Fibroblast of skin of scalp (primary cell): Measurements from ENCODE around the gene CERS5.

ENCODE experiments used
- DNase-seq: peaks from one replicate; pipeline ENCODE4 v3.0.0-alpha.2; 2013

The CERS5 gene

DNA sequence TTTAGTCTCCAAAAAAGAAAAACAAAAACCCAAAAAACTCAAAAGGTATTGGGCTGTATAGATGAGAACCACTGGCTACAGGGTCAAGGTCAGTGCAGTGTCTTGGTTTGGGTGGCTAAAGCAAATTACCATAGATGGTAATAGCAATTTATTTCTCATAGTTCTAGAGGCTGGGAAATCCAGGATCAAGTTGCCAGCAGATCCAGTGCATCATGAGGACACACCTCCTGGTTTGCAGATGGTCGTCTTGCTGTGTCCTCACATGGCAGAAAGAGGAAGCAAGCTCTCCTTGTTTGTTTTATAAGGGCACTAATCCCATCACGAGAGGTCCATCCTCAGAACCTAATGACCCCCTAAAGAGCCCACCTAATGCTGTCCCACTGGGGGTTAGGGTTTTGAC is 44.0 kb downstream of the CERS5 start:
- no peak for DNase-seq

DNA sequence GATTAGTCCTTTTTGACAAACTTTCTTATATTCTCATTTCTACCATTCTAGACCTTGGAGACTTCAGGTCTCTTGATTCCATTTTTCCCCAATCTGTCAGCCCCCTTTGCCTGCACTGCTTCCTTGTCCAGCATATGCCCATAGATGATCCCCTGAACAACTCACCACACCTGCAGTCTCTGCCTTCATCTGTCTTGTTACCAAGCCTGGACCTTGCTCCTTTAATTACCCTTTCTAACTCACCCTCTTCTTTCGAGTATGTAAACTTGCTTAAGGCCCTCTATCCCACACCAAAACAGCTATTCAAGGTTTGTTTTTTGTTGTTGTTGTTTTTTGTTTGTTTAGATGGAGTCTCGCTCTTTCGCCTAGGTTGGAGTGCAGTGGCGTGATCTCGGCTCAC is 45.5 kb downstream of the CERS5 start:
- no peak for DNase-seq

DNA sequence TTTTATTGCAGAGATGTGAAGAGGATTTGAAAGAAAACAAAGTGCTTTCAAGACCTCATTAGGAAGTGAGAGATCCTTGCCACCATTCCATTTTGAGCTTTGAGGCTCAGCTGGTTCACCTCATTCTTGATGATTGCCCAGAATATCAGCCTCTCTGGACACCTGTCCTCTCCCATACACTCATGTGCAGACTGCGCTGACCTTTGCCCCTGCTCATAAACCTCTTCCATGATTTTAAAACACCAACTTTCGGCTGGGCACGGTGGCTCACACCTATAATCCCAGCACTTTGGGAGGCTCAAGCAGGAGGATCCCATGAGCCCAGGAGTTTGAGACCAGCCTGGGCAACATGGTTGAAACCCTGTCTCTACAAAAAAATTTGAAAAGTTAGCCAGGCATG is 46.2 kb downstream of the CERS5 start:
- no peak for DNase-seq

DNA sequence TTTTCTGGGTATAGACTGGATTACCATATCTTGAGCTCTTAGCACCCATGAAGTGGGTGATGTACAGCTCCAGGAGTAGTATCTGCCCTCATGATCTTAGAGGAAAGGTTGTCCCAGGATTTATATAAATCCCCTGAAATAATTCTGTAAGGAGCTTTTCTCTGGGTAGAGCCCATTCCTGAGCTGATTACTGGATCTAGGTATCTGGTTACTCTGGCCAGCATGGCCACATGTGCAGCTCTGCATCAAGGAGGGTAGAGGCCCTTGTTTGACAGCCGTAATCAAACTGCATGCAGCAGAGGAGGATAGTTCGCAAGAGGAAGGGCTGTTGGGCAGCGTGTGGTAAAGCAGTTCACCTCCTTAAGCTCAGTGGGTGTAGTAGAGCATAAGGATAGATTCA is 46.6 kb downstream of the CERS5 start:
- no peak for DNase-seq

DNA sequence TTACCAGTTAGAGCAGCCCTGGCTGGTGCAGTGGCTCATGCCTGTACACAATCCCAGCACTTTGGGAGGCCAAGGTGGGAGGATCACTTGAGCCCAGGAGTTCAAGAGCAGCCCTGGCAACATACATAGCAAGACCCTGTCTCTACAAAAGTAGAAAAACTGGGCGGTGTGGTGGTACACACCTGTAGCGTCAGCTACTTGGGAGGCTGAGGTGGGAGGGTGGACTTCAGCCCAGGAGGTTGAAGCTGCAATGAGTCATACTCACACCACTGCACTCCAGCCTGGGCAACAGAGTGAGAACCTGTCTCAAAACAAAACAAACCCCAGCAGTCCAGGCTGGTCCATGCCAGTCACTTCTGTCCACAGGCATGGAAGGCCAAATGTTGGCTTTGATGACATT is 47.8 kb downstream of the CERS5 start:
- no peak for DNase-seq

DNA sequence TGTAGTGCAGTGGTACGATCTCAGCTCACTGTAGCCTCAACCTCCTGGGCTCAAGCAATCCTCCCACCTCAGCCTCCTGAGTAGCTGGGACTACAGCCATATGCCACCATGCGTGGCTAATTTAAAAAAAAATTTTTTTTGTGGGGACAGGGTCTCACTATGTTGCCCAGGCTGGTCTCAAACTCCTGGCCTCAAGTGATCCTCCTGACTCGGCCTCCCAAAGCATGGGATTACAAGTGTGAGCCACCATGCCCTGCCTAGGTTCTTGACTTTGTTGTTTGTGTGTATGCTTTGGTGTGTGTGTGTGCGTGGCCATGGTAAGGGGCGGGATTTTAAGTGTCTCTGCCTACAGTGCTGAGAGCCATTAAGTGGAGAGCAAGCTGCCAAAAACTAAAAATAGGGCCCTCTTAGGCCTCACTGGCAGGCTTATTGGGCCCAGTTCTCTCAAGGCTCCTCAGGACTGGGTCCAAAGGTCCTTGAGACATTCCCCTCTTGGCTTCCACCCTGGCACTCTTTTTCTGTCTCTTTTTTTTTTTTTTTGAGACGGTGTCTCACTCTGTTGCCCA is 50.0 kb downstream of the CERS5 start:
- no peak for DNase-seq

DNA sequence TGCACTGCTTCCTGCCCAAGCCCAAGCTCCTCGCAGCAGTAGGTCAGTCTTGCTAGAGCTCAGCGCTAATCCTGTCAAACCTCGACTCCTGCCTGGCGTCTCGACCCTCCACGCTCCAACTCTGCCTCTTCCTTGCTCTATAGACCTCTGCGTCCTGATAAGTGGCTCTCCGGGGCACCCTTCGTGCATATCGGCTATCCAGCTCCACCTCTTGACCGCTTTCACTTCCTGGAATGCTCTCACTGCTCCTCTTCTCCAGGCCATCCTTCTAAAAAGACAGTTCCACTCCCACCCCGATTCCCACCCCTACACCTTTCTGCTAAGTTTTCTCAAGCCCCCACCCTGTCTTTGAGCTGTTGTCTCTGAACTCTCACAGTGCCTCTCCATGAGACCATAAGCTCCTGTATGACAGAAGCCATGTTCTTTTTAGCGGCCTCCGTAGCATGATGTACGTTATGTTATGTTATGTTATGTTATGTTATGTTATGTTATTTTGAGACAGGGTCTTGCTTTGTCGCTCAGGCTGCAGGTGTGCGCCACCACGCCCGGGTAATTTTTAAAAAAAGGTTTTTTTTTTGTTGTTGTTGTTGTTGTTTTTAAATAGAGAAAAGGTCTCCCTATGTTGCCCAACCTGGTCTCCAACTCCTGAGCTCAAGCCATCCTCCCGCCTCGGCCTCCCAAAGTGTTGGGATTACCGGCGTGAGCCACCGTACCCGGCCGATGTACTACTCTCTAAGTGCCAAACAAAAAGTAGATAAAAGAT is 54.5 kb downstream of the CERS5 start:
- DNase-seq: no peak

DNA sequence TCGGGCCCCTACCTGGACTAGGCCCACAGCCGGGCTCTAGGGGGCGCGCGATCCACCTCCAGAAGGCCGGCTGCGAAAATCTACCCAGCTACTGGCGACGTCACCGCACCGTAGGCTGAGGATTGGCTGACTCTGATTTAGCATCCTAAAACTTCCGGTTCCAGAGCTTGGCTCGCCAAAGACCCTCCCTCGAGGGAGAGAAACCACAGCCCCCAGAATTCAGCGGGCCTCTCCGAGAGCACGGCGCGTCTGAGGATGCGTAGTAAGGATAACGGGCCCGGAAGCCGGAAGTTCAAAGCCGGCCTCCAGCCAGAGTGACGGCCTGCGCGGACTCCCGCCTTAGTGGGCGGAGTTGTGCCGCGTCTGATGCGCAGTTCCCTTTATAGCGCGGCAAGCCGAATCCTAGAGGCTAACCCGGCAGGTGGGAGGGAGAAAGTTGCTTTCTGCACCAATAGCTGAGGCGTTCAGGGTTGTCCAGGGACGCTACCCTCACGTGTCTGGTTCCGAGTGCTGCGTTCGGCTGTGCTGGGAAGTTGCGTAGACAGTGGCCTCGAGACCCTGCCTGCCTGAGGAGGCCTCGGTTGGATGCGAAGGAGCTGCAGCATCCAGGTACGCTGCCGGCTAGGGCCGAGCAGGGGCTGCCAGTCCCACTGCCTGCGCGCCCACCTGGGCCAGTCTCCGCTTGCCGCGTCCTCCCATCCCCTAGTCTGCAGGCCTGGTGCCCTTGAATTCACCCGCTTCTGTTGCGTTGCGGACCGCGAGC is 55.3 kb downstream of the CERS5 start, which contains the start of gene COX14:
COX14 (plus strand) TSS at position 544 of the 763 bp plus-strand sequence. CDS start 7,808 bp downstream, outside the sequence.
- DNase-seq: peak; percentile 100

DNA sequence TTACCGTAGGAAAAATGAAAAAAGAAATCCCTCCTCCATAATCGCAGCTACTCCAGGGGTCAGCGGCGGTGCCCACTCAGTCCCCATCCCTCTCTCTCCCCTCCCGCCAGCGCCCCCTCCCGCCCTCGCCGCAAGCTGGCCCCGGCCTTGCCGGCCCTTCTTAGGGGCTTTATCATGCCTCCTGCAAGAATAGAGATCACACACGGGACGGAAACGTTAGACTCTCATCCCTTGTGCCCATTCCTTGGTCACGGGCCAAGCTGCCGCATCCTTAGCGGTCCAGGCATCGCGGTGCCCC is 55.8 kb downstream of the CERS5 start:
- DNase-seq: no peak

DNA sequence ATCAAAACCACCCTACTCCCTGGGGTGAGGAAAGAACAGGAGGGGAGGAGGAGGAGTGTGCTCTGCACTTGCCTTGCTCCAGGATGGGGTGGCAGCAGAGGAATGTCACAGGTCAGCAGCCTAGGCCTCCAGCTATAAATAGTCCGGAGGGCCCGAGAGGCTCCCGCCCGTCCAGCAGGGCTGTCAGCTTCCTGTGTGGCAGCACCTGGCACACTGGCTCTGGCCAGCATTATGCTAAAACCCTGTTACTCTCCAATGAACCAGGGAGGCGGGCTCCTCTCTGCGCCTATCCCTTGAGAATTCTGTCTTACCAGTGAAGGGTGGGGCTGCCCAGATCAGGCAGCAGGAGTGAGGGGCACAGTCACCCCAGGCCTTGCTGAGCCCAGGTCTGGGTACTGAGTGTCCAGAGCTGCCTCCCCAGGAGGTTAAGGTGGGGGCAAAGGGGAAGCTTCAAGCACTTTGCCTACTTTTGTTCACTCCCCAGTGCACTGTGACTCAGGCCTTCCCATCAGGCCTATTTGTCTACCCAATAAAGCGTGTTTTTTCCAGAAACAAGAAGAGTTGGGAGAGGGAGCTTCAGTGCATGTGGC is 56.3 kb downstream of the CERS5 start:
- DNase-seq: peak; percentile 27

DNA sequence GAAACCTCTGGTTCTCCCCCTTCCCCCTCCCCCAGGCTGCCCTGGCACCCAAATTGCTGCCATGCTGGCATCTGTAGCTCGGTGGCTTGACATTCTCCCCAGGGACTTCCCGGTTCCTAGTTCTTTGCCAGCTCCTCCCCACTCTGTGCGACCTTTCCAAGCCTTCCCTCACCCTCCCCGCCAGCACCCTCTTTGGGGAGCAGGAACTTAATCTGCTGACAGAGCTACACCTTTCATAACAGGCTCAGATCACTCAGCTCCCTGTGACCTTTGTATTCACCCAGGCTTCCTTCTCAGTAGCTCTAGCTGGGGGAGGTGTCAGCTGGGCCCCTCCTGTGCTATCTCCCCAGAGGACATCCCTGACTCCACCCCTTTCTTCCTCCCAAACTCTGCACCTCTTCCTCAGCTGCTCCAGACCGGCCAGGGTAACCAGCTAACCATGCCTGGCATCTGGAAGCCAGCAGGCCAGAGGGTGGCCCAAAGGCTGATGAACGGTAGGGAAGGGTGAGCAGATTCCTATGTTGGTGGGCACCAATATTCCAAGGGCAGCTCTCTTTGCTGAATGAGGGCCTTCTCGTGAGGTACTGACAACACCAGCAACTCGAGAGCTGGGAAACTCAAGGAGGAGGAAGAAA is 56.9 kb downstream of the CERS5 start:
- DNase-seq: peak; percentile 40

DNA sequence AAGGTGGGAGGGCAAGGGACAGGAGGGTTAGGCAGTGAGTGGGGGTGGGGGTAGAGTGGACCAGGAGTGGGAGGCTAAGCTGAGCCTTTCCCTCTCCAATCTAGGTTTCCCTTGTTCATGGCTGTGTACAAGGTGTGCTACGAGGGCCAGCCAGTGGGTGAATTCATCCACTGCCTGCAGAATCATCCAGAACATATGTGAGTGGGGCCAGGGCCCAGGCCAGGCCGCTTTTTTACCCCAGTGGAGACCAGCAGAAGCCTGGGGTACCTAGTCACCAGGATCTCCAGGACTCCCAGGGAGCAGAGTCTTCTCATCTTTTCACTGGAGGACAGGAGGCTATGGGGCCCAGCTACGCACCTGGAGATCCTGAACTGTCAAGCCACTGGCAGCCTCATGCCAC is 57.9 kb downstream of the CERS5 start:
- DNase-seq: no peak

DNA sequence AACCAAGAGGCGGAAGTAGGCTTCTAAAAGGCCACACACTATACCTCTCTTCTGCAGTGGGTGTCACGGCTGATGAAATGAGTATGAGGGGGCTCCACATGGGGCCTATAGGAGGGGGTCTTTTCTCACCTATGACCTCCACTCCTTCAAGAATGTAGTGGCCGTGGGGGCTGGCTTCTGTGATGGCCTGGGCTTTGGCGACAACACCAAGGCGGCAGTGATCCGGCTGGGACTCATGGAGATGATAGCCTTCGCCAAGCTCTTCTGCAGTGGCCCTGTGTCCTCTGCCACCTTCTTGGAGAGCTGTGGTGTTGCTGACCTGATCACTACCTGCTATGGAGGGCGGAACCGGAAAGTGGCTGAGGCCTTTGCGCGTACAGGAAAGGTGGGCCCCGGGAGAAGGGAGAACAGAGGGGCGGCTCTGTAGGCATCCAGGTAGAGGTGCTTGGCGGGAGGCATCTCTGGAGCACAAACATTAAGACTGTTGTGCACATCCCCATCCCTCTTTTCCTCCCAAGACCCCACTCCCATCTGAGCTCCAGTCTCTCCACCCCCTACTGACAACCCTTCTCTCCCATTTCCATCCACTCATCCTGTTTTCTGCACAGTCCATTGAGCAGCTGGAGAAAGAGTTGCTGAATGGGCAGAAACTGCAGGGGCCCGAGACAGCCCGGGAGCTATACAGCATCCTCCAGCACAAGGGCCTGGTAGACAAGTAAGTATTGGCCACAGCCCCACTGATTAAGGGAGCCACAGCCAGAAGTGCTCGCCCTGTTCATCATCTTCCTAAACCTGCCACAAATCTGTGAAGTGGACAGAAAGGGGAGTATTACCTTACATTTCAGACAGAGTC is 59.5 kb downstream of the CERS5 start:
- DNase-seq: no peak

DNA sequence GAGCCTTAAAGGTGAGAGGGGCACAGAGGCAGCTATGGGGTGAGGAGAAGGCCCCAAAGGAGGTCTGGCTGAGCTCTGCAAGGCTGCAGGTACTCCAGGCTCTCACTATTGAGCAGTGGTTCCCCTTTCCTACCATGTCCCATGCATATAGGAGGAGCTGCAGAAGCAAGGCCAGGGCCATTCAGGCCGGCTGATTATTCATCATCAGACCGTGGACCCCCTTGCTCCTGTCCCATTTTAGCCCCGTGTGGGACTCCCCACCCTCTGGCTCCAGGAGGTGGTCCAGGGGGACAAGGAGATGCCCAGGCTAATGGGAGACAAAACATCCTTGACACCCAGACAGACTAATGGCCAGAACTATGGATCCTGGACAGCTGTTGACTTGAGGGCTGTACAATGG is 60.3 kb downstream of the CERS5 start:
- no peak for DNase-seq

DNA sequence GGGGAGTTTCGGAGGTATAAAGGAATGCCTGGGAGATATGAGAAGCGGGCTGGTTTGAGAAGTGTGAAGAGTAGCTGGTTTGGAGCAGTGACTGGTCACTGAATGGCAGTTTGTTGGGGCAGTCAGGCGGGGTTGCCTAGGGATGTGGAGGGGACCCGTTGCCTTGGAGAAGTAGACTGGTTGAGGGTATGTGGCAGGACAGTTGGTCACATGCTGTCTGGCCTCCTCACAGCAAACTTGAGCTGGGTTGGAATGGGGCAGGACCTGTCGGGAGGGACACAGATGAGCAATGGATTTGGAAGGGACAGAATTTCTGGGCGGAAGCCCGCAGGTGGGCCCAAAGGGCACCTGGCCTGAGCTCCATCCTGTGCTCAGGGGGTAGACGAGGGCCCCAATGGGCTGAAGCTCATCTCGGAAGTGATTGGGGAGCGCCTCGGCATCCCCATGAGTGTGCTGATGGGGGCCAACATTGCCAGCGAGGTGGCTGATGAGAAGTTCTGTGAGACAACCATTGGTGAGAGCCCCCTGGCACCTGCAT is 61.2 kb downstream of the CERS5 start:
- no peak for DNase-seq

DNA sequence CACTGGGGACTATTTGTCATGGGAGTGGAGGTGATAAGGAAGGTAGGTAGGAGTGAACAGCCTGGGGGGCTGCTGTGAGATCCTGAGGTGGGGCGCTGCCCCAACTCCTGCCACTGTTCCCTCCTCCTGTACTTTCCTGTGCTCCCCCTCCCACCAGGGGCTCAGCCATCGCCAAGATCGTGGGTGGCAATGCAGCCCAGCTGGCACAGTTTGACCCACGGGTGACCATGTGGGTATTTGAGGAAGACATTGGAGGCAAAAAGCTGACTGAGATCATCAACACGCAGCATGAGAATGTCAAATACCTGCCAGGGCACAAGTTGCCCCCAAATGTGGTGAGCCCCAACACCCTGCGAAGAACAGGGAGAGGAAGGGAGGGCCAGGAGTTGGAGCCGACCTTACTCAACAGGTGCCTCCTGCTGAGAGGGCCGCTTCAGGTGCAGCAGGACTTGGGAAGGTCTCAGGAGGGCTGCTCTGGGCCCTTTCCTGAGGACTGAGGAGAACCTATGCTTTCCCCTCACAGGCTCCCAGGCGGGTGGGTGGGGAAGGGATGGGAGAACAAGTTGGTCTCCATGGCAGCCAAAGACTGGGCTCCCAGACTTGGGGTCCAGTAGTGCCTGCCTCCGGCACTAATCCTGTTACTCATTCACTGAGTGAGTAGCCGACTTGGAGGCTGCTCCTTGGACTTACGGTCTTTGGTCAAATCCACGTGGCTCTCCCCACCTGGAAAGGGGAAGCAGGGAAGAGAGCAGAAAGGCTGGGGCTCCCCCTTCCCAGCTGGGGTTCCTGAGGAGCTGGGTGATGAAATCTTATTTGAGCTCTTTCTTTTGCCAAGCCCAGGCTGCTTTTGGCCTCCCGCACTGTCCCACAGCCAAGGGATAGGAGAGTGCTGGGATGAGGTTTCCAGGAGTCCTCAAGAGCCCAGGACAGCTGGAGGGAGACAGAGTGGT is 62.5 kb downstream of the CERS5 start:
- DNase-seq: no peak

DNA sequence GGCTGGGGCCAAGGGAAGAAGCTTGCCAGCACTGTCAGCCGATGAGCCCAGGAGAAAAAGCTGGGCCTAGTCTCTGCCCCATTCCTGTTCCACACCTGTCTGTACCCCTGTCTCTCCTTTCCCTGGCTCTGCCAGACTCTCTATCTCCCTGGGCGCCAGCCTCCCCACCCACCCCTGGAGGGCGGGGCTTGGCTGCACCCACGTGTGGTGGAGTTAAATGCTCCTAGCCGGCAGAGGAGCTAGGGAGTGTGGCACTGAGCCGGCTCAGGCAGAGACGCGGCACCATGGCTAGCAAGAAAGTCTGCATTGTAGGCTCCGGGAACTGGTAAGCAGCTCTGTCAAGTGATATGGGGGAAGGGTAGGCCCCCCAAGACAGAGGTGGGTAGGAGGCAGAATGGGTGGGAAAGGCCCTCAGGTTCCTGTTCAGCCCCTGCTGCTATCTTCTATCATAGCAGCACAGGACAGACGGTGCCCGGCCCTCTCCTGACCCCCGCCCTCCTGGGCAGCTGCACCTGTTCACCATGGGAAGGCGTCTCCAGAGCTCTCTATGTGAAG is 63.3 kb downstream of the CERS5 start, which contains the start of gene GPD1:
GPD1 (plus strand) TSS at position 242 of the 555 bp plus-strand sequence; CDS start at position 285, 43 bp downstream.
- DNase-seq: peak; percentile 19

DNA sequence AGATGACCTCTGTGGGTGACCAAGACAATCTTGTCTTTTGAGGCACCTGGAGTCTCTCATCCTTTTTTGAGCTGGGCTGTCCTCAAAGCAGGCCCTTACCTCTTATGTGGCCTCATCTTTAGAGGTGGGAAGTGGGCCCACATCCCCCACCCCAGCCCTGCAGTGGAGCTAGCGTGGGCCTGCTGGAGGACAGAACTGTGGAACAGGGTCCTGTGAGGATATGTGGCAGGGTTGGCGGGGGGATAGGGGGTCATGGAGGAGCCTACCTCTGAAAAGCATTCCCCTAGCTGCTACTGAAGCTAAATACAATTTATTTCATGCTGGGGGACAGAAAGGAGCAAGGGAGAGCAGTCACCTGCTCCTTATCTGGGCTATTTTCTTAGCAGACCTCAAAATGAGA is 63.8 kb downstream of the CERS5 start:
- no peak for DNase-seq

DNA sequence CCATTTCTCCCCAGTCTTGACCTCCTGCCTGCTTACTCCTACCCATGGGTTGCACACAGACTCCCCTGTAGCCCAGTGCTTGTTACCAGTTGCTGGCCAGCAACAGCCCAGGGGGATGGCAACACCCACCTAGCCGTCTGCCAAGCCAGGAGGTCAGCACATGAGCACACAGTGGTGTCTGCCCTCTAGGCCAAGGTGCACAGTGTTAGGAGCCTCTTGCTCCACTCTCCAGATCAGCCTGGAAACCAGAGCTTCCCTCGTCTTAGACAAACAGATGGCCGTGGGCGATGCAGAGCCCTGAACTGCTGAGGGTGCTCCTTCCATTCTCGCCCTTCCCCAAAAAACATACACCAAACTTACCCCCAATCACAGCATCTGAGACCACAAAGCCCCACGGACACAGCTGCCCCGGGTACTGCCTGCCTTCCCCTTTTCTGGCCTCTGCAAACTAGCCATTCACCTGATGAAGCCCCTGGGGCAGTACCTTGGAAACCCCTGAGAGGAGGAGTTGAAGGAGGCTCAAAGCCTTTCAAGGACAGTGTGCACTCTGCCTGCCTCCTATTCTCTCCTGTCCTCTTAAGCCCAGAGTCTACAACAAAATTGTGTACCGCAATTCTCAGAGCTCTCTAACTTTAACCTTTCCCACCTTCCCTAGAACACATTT is 64.4 kb downstream of the CERS5 start:
- no peak for DNase-seq

DNA sequence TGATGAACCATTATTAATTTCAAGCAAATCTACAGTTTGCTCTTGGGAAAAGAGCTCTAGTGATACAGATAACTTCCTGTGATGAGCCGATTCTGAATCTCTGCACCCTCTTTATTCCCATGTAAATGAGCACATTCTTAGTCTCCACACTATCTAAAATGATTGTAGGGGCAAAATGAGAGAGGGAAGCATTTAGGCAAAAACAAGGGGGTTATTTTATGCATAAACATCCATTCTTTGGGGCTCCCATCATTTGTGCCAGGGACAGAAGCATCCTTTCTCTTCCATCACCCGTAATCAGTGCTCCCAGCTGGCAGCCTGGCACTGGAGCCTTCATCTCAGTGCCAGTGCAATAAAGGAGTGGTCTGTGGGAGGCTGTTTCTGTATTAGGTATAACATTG is 65.0 kb downstream of the CERS5 start:
- DNase-seq: no peak
